DND-41 (cell line): Measurements from ENCODE around the gene KRTAP6-1.

Experiments
- EZH2 ChIP-seq: IDR thresholded peaks from 3 replicates; pipeline ENCODE4 v1.6.1; 2012; ENCODE audit warnings: borderline replicate concordance, low read depth, mild to moderate bottlenecking, moderate library complexity, low read length, inconsistent platforms; ENCODE audit not compliant: severe bottlenecking
- TF ChIP-seq, protein P1 (sequence below): IDR thresholded peaks from 2 replicates; pipeline ENCODE4 v1.5.1; 2012; ENCODE audit warnings: borderline replicate concordance, low read length, moderate library complexity, mild to moderate bottlenecking; ENCODE audit not compliant: poor library complexity, severe bottlenecking; ENCODE audit errors: extremely low read depth

DNA sequence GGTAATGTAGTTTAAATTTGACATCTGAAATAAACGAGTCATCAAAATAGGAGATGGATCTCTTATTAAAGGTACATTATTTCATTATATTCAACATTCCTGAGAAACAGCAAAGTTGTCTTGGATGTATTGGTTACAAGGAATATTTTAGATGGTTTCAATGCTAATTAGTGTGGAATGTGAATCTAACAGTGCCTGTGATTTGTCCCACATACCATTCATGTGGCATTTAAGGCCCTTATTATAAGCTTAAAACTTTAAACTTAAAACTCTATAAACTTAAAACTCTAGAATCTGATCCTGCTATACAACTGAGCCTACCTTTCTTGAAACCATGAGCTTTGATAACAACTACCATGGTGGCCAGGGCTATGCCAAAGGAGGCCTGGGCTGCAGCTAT is 12.9 kb downstream of the KRTAP6-1 start, which contains the start of gene KRTAP22-1:
- TF ChIP-seq EZH2, result no peak
- TF ChIP-seq, protein P1, sequence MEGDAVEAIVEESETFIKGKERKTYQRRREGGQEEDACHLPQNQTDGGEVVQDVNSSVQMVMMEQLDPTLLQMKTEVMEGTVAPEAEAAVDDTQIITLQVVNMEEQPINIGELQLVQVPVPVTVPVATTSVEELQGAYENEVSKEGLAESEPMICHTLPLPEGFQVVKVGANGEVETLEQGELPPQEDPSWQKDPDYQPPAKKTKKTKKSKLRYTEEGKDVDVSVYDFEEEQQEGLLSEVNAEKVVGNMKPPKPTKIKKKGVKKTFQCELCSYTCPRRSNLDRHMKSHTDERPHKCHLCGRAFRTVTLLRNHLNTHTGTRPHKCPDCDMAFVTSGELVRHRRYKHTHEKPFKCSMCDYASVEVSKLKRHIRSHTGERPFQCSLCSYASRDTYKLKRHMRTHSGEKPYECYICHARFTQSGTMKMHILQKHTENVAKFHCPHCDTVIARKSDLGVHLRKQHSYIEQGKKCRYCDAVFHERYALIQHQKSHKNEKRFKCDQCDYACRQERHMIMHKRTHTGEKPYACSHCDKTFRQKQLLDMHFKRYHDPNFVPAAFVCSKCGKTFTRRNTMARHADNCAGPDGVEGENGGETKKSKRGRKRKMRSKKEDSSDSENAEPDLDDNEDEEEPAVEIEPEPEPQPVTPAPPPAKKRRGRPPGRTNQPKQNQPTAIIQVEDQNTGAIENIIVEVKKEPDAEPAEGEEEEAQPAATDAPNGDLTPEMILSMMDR, result no peak
